HG02885 (cell line): Measurements from ENCODE around the gene CACNA1I.

Source experiments
- ATAC-seq: cut with Tn5 transposase; IDR thresholded peaks from one replicate; pipeline ENCODE4 v1.9.1; 2021; ENCODE audit warnings: mild to moderate bottlenecking; ENCODE audit not compliant: unreplicated experiment, poor library complexity

The CACNA1I gene

DNA sequence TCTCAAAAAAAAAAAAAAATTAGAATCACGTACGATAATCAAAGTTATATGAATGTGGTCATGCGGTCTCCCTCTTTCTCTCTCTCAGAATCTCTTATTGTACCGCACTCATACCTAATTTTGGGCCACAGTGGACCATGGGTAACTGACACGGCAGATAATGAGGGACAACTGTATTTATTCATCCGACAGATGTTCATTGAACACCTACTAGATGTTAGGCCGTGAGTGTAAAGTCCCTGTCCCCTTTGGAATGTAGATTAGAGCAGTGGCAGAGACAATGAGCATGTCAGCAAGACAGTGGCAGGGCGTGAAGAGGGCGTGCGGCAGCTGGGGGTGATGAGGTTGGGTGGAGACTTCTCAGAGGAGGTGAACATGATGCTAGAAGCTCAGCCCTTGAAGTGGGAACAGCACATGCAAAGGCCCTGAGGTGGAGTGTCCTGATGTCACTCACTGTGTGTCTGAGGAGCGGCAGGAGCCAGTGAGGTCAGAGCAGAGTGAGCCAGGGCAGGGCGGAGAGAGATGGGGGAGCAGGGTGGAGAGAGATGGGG lies 25.1 kb downstream of the CACNA1I start:
- no peak for ATAC-seq

GRCh38 chr22:39596601-39597000 lies 26.0 kb downstream of the CACNA1I start:
- no peak for ATAC-seq

GRCh38 chr22:39597236-39597869 lies 26.8 kb downstream of the CACNA1I start:
- no peak for ATAC-seq

- no peak for ATAC-seq
Observed at GRCh38 chr22:39598017-39598965, 27.7 kb downstream of the CACNA1I start.

DNA sequence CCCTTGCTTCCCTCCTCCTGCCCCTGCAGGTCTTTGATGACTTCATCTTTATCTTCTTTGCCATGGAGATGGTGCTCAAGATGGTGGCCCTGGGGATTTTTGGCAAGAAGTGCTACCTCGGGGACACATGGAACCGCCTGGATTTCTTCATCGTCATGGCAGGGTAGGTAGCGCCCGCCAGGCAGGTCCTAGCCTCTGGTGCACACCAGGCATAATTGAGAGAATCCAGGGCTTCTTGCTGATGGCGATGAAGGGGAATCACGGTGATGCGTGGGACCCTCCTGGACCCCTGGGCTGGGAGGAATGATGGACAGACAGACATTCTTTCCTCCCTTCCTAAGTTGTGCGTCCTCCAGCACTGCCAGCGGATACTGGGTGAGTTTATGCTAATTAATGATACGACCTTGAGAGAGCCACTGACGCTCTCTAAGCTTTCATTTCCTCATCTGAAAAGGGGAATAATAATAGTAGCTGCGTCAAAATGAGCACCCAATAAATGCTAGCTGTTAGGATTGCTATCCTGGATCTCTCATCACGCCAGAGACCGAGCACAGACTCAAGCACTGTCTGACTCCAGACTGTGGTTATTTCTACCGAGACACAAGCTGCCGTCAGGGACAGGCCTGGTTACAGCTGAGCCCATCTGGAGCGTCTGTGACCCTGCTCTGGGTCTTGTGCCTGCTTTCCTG lies 30.1 kb downstream of the CACNA1I start:
- ATAC-seq, result no peak

DNA sequence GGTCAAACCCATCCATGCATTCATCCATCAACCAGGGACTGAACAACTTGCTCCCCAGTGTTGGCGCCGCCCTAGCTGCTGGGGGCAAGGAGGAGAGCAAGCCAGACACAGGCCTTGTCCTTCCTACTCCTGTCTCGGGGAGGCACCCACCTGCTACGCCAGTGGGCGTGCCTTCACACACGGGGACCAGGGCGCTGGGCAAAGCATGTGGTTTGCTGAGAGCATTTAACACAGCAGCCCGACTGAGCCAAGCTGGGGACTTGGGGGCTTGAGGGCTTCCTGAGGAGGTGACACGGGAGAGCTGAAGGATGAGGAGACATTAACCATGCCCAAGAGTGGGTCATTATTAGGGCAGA lies 30.6 kb downstream of the CACNA1I start:
- no peak for ATAC-seq

DNA sequence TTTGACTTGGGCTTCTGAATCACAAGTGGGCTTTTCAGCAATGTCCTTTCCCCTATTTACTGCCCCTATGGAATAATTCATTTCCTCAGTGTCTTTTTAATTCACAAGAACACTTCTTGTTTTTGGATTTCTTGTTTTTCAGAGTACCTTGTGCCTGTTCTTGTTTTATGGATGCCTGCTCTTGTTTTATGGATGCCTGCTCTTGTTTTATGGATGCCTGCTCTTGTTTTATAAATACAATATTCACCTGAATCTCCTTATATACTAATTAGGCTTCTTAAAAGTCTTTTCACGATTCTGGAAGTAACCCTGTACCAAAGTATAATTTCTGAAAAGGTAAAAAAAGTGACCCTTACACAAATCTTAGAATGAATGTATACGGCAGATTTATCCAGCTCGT lies 32.8 kb downstream of the CACNA1I start:
- ATAC-seq, result no peak

DNA sequence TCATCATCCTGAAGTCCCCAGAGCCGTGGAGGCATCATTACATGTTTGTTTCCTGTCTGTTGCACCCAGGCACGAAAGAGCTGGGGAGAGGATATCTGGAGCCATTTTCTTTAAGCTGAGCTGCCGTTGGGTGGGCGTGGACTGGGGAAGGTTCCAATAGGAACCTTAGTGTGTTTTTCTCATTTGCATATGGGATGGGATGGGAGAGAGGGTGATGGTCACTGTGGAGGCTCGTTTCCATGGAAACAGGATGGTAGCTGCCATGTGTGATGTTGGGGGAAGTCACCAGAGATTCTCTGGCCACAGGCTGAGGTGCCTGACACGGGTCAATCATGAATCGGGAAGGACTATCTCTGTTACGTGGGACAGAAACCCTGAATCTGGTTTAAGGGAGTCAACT lies 39.7 kb downstream of the CACNA1I start:
- ATAC-seq, result no peak

GRCh38 chr22:39610766-39611165 lies 40.2 kb downstream of the CACNA1I start:
- no peak for ATAC-seq

DNA sequence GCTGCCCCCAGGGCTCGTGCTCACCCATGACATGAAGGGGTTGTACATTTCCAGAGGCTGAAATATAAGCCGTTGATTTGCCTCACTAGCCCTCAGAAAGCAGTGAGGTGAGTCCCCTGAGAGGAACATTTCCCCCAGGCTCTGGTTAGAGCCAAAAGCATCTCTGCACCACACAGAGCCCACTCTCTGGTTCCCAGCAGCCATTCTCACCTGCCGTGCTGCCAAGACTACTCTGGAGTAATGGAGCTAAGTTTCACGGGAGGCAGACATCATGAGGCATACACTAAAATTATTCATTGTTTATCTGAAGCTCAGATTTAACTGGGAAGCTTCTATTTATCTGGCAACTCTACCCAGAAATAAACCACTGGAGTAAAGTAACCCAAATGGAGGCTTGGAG lies 40.8 kb downstream of the CACNA1I start:
- ATAC-seq, result no peak

DNA sequence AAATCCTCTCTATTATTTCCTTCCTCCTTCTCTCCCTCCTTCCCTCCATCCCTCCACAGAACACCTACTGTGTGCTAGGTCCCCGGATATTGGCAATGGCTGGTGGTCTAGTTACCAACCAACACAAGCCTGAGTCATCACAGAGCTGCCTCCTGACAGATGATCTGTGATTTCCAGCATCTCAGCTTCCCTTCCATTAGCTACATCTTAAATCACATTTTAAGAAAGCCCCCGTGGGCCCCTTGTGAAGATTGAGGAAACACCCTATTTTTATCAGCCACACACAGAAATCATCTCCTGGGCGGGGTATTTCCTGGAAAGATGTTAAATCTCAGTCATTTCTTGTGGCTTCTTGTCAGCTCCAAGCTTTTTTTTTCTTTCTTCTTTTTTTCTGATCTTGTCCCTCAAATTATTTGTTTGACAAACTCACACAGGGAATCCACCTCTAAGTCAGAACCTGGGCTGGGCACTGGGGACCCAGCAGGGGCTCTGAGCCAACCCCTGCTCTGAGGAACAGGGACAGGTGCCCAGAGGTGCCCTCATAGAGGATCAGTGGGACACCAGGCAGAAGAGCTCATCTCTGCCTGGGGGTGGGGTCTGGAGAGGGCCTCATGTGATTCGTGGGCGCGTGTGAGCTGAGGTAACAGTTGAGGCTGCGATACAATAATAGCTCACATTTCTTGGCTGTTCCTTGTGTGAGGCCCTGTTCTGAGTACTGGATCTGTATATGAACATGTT lies 42.4 kb downstream of the CACNA1I start:
- no peak for ATAC-seq

- no peak for ATAC-seq
Observed at GRCh38 chr22:39613549-39613921, 43.0 kb downstream of the CACNA1I start.

- ATAC-seq, result no peak
Observed at GRCh38 chr22:39614442-39614841, 43.9 kb downstream of the CACNA1I start.

- no peak for ATAC-seq
Observed at GRCh38 chr22:39616051-39616450, 45.5 kb downstream of the CACNA1I start.

- ATAC-seq, result no peak
Observed at GRCh38 chr22:39616781-39617180, 46.2 kb downstream of the CACNA1I start.

- ATAC-seq, result no peak
Observed at GRCh38 chr22:39617342-39617741, 46.8 kb downstream of the CACNA1I start.

GRCh38 chr22:39617970-39618757 lies 47.6 kb downstream of the CACNA1I start:
- no peak for ATAC-seq

GRCh38 chr22:39618996-39619530 lies 48.5 kb downstream of the CACNA1I start:
- ATAC-seq, result no peak
